Esophagus squamous epithelium (tissue), 5 donors: Measurements from ENCODE around the gene DENND2C. TPM values are rescaled to one million over a fixed set of nuclear protein-coding genes. Genes with fewer than 3 reads are reported as not detected.
A peak's percentile ranks its signal among the peaks of the same experiment; 100 is the strongest.

Source experiments
- DNase-seq: peaks from one replicate; lab custom pipeline; 2025; lab: John Stamatoyannopoulos, UW
- H3K27ac ChIP-seq, 4 donors: fragments of 200-600 bp; sonication (generic); one replicate each; pipeline ENCODE4 v1.5.1; 2016 to 2019; ENCODE audit warnings: mild to moderate bottlenecking in 1 of 4
- H3K27me3 ChIP-seq, 4 donors: fragments of 200-600 bp; sonication (generic); 1 replicate in 3 of 4; 2 replicates in 1 of 4; pipeline versions ENCODE4 v1.5.1 to v1.6.0; 2017 to 2021; ENCODE audit warnings: antibody characterized with exemption in 1 of 4
- H3K36me3 ChIP-seq, 3 donors: fragments of 200-600 bp; sonication (generic); one replicate each; pipeline ENCODE4 v1.5.1; 2016 to 2019
- H3K4me1 ChIP-seq, 3 donors: fragments of 200-600 bp; sonication (generic); one replicate each; pipeline ENCODE4 v1.5.1; 2017 to 2019
- H3K4me3 ChIP-seq, 4 donors: fragments of 200-600 bp; sonication (generic); 1 replicate in 3 of 4; 2 replicates in 1 of 4; pipeline ENCODE4 v1.5.1; 2016 to 2019; ENCODE audit warnings: mild to moderate bottlenecking in 2 of 4, moderate library complexity in 1 of 4
- H3K9me3 ChIP-seq, 3 donors: fragments of 200-600 bp; sonication (generic); one replicate each; pipeline ENCODE4 v1.5.1; 2016 to 2019
- CTCF ChIP-seq, 6 experiments: fragments of 450-650 bp in 4 of 6; fragments of 200-600 bp in 2 of 6; sonication (generic) in 2 of 6; IDR thresholded peaks; one replicate each; pipeline ENCODE4 v1.5.1; 2016 to 2019; ENCODE audit warnings: antibody characterized with exemption in 6 of 6, mild to moderate bottlenecking in 4 of 6, moderate library complexity in 4 of 6
- POLR2A ChIP-seq, 4 donors: fragments of 450-650 bp; IDR thresholded peaks; one replicate each; pipeline ENCODE4 v1.6.1; 2017; ENCODE audit warnings: antibody characterized with exemption in 4 of 4, mild to moderate bottlenecking in 4 of 4, moderate library complexity in 3 of 4
- WGBS, 2 donors: methylation state at CpG; one replicate each; pipeline ENCODE4 v1.1.5; 2018; 5-methylcytosine and 5-hydroxymethylcytosine counted together
- intact Hi-C: fragments of 100-400 bp; cut with DNase I; formaldehyde crosslinking; loops from one replicate; pipeline ENCODE4 v1.15.0; 2022
- total RNA-seq, 4 donors: library from RNA; depleted of rRNA; stranded (reverse); fragments of >200 nt; gene quantifications; one replicate each; pipeline ENCODE4 v1.1.0, GENCODE V29; 2016
- donor health status: DM: yes; HTN: yes; CAD: no.

The DENND2C gene
- total RNA-seq, 4 donors from 2014 or later = 30.3 to 67.0 (median 41.2) TPM

- Histone ChIP-seq H3K27me3 (no peaks in the 10 kb centered on the region), H3K4me1 (peaks cover 0 to 12% (median 0%) of the 10 kb centered on the region in 3 donors), H3K36me3 (peaks cover 0 to 4% (median 0%) of the 10 kb centered on the region in 3 donors), H3K27ac (no peak overlapping the region), H3K4me3 (no peak overlapping the region), H3K9me3 (no peaks in the 10 kb centered on the region)
- WGBS, 2 donors = 86 to 92% methylated on average over 2 to 3 of the region's 3 CpGs
- no peak for DNase-seq
- intact Hi-C loops = no loop called here
- TF ChIP-seq CTCF (IDR thresholded peaks at IDR 0.05) (no peak), POLR2A (IDR thresholded peaks at IDR 0.05) (no peak)
Measured at GRCh38 chr1:114559356-114559755, 110.5 kb downstream of the DENND2C start.

- Histone ChIP-seq H3K27ac (no peak overlapping the region), H3K27me3 (no peaks in the 10 kb centered on the region), H3K4me1 (peaks cover 0 to 12% (median 0%) of the 10 kb centered on the region in 3 donors), H3K4me3 (no peak overlapping the region), H3K9me3 (no peaks in the 10 kb centered on the region), H3K36me3 (no peaks in the 10 kb centered on the region)
- TF ChIP-seq CTCF (IDR thresholded peaks at IDR 0.05) = peak in 3 of 6 experiments; percentile 31 to 45 (median 32)
- TF ChIP-seq POLR2A (IDR thresholded peaks at IDR 0.05) = no peak
- WGBS, 2 donors = 90 to 95% methylated on average over 1 of the region's 1 CpG
- intact Hi-C loops = no loop called here
- DNase-seq = no peak
Measured at GRCh38 chr1:114558544-114558943, 111.3 kb downstream of the DENND2C start.

GRCh38 chr1:114554577-114554976, 115.3 kb downstream of the DENND2C start:
- intact Hi-C loops = no loop called here
- no peaks in the 10 kb centered on the region for H3K9me3 ChIP-seq
- no peak for TF ChIP-seq CTCF (IDR thresholded peaks at IDR 0.05)
- no peak overlapping the region for H3K27ac ChIP-seq
- no peak for DNase-seq
- H3K36me3 ChIP-seq = no peaks in the 10 kb centered on the region
- H3K4me3 ChIP-seq = no peak overlapping the region
- WGBS, 2 donors = 62 to 64% methylated on average over 2 of the region's 2 CpGs
- no peaks in the 10 kb centered on the region for H3K4me1 ChIP-seq
- no peaks in the 10 kb centered on the region for H3K27me3 ChIP-seq

- intact Hi-C loops = no loop called here
- H3K9me3 ChIP-seq = no peaks in the 10 kb centered on the region
- TF ChIP-seq POLR2A (IDR thresholded peaks at IDR 0.05) = no peak
- no peak for TF ChIP-seq CTCF (IDR thresholded peaks at IDR 0.05)
- no peak for DNase-seq
- H3K27ac ChIP-seq = no peak overlapping the region
- 93 to 97% methylated on average over 7 of the region's 7 CpGs for WGBS, 2 donors
- no peaks in the 10 kb centered on the region for H3K36me3 ChIP-seq
- no peaks in the 10 kb centered on the region for H3K4me1 ChIP-seq
- H3K4me3 ChIP-seq = no peak overlapping the region
- no peaks in the 10 kb centered on the region for H3K27me3 ChIP-seq
Measured at GRCh38 chr1:114552106-114552639, 117.7 kb downstream of the DENND2C start.

GRCh38 chr1:114551400-114551799, 118.4 kb downstream of the DENND2C start:
- TF ChIP-seq CTCF (IDR thresholded peaks at IDR 0.05) (no peak), POLR2A (IDR thresholded peaks at IDR 0.05) (no peak)
- Histone ChIP-seq H3K9me3 (no peaks in the 10 kb centered on the region), H3K36me3 (no peaks in the 10 kb centered on the region), H3K27ac (no peak overlapping the region), H3K27me3 (no peaks in the 10 kb centered on the region), H3K4me3 (no peak overlapping the region), H3K4me1 (no peaks in the 10 kb centered on the region)
- intact Hi-C loops = no loop called here
- WGBS, 2 donors = 89 to 92% methylated on average over 4 of the region's 4 CpGs
- no peak for DNase-seq
